HFFc6 (cell line): Measurements from ENCODE around the gene PWWP2A. TPM values are rescaled to one million over a fixed set of nuclear protein-coding genes. Genes with fewer than 3 reads are reported as not detected.

Experiments used
- DNase-seq: peaks from one replicate; pipeline ENCODE4 v3.0.0-alpha.2; 2018
- H3K27ac Mint-ChIP-seq: 2 replicates; pipeline ENCODE4 v1.8.0; 2020; ENCODE audit warnings: mild to moderate bottlenecking, mixed read lengths
- H3K27me3 Mint-ChIP-seq: 2 replicates; pipeline ENCODE4 v1.8.0; 2021; ENCODE audit warnings: mild to moderate bottlenecking, moderate library complexity, mixed read lengths; ENCODE audit not compliant: insufficient read depth
- H3K36me3 Mint-ChIP-seq: 2 replicates; pipeline ENCODE4 v1.8.0; 2021; ENCODE audit warnings: low read depth, mixed read lengths
- H3K4me1 Mint-ChIP-seq: 2 replicates; pipeline ENCODE4 v1.8.0; 2020; ENCODE audit warnings: low read depth, mixed read lengths
- H3K4me3 Mint-ChIP-seq: 2 replicates; pipeline ENCODE4 v1.8.0; 2020; ENCODE audit warnings: mild to moderate bottlenecking, moderate library complexity, mixed read lengths
- H3K9me3 Mint-ChIP-seq: 2 replicates; pipeline ENCODE4 v1.8.0; 2020; ENCODE audit warnings: mild to moderate bottlenecking, mixed read lengths
- total RNA-seq, 6 experiments: library from RNA; stranded (reverse); fragmentation: NEBNext Ultra II Directional; extraction: Animal tissue kit (Norgen Biotek cat#: 25700); gene quantifications; 2 replicates in 1 of 6; 3 replicates in 5 of 6; pipeline ENCODE4 v1.2.3, GENCODE V29; 2021
- TF ChIP-seq, protein P1 (sequence below): fragments of 200-600 bp; sonication (generic); IDR thresholded peaks from 2 replicates; pipeline ENCODE4 v1.5.0; 2021; ENCODE audit warnings: antibody characterized with exemption, mild to moderate bottlenecking

Gene PWWP2A
- total RNA-seq, 6 experiments from 2014 or later, result 11.3 to 12.7 (median 12.3) TPM

DNA sequence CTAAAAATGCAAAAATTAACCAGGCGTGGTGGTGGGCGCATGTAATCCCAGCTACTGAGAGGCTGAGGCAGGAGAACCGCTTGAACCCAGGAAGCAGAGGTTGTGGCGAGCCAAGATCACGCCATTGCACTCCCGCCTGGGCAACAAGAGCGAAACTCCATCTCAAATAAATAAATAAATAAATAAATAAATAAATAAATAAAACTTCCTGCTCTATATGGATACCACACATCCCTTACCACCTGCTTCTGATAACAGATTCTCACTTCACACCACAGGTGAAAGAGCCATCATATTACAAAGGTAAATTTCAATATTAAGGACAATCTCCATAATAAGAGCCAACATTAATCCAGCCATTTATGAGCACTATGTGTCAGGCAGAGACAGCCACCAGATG lies 9.4 kb upstream of the PWWP2A start:
- TF ChIP-seq, protein P1, sequence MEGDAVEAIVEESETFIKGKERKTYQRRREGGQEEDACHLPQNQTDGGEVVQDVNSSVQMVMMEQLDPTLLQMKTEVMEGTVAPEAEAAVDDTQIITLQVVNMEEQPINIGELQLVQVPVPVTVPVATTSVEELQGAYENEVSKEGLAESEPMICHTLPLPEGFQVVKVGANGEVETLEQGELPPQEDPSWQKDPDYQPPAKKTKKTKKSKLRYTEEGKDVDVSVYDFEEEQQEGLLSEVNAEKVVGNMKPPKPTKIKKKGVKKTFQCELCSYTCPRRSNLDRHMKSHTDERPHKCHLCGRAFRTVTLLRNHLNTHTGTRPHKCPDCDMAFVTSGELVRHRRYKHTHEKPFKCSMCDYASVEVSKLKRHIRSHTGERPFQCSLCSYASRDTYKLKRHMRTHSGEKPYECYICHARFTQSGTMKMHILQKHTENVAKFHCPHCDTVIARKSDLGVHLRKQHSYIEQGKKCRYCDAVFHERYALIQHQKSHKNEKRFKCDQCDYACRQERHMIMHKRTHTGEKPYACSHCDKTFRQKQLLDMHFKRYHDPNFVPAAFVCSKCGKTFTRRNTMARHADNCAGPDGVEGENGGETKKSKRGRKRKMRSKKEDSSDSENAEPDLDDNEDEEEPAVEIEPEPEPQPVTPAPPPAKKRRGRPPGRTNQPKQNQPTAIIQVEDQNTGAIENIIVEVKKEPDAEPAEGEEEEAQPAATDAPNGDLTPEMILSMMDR, result no peak
- DNase-seq, result no peak
- Mint-ChIP-seq H3K27ac (no peak overlapping the region), H3K27me3 (peaks cover 2% of the 10 kb centered on the region), H3K4me3 (no peak overlapping the region), H3K36me3 (no peaks in the 10 kb centered on the region), H3K4me1 (peaks cover 9% of the 10 kb centered on the region; the same call in 1 of the 2 replicates), H3K9me3 (no peaks in the 10 kb centered on the region)

DNA sequence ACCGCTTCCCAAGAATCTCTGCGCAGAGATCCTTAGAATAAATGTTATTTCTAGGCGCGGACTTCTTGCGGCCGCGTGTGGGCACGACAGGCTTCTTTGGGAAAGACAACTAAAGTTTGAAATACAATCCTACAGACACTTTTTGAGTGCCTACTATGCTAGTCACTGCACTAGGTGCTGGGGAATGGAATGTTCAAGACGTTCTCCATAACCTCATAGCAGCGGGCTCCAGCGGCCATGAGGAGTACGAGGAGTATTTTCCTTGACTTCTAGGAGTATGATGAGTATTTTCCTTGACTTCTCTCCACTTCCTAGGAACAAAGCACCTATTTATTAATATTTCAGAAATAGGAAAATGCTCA lies 636 bp upstream of the PWWP2A start:
- no peak overlapping the region for H3K27ac Mint-ChIP-seq

DNA sequence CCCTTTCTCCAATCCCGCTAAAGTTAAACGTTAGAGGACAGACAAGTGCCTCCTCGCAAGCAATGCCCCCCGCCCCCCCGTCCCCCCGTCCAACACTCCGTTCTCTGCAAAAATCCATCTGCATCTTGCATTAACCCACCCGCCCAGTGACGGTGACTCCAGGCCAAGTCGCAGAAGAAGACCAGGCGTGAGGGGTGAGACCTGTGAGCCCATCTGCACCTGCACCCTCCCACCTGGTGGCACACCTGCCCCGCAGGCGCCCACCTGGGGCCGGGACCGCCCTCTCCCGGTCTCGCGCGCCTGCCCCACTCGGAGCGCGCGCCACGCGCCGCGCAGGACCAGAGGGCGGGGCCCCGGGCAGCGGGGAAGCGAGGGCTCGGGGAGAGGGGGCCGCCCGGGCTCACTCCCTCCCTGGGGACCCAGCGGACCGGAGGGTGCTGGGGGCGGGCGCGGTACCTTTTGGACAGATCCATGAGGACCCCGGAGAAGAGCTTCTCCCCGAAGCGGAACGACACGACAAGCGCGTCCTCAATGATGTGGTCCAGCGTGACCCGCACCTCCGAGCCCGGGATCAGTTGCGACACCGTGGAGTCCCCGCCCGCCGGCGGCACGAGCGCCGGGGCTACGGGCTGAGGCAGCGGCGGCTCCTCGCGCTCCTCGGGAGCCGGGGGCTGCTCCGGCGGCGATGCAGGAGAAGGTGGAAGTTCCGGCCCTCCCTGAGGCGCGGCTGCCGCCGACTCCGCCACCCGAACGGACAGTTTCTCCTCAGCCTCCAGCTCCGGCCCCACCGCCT lies 705 bp downstream of the PWWP2A start:
- peak overlapping the region; percentile 87 for H3K4me3 Mint-ChIP-seq
- TF ChIP-seq, protein P1, result 0 out of 2 replicates have a peak, but pooled peaks have one; percentile 38
- H3K36me3 Mint-ChIP-seq, result peaks cover 5% of the 10 kb centered on the region; the same call in 1 of the 2 replicates
- no peaks in the 10 kb centered on the region for H3K9me3 Mint-ChIP-seq
- peaks cover 2% of the 10 kb centered on the region; the same call in 1 of the 2 replicates for H3K27me3 Mint-ChIP-seq
- H3K4me1 Mint-ChIP-seq, result peaks cover 9% of the 10 kb centered on the region
- peak overlapping the region; percentile 69 for H3K27ac Mint-ChIP-seq
- peak; percentile 2 for DNase-seq

More for the DNA sequence above, 636 bp upstream of the PWWP2A start:
- Mint-ChIP-seq H3K27me3 (peaks cover 2% of the 10 kb centered on the region; the same call in 1 of the 2 replicates), H3K4me1 (peaks cover 9% of the 10 kb centered on the region), H3K9me3 (no peaks in the 10 kb centered on the region), H3K36me3 (peaks cover 5% of the 10 kb centered on the region; the same call in 1 of the 2 replicates), H3K4me3 (no peak overlapping the region)
- TF ChIP-seq, protein P1, result peak; percentile 31; the same call in 1 of the 2 replicates
- no peak for DNase-seq

DNA sequence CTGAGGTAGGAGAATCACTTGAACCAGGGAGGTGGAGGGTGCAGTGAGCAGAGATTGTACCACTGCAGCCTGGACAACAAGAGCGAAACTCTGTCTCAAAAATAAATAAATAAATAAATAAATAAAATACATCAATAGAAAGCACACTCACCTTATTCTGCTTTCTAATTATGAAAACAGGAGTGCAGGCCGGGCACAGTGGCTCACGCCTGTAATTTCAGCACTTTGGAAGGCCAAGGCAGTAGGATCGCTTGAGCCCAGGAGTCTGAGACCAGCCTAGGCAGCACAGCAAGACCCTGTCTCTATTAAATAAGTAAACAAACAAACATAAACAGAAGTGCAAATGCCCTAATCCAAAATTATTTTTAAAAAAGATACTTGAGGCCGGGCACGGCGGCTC lies 2.3 kb downstream of the PWWP2A start:
- TF ChIP-seq, protein P1, result no peak
- no peak overlapping the region for H3K27ac Mint-ChIP-seq
- no peaks in the 10 kb centered on the region for H3K9me3 Mint-ChIP-seq
- H3K36me3 Mint-ChIP-seq, result peaks cover 10% of the 10 kb centered on the region; the same call in 1 of the 2 replicates
- peaks cover 9% of the 10 kb centered on the region for H3K4me1 Mint-ChIP-seq
- DNase-seq, result no peak
- no peaks in the 10 kb centered on the region; the same call in 1 of the 2 replicates for H3K27me3 Mint-ChIP-seq
- no peak overlapping the region for H3K4me3 Mint-ChIP-seq

DNA sequence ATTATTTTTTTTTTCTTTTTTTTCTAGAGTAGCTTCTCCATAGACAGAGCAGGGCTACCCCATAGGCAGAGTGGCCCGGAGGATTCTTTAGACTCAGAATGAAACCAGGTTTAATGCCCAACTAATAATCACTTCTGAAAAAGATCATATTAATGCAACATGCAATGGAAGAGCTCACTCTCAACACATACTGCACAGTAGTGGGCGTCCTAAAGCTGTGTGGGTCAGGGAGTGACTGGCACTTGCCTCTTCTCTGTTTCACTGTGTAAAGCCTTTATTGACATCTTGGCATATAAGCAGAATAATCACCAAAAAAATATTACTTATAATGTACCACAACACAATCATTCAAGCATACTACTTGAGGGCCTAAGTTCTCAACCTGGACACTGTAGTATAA lies 11.1 kb downstream of the PWWP2A start:
- TF ChIP-seq, protein P1, result no peak
- H3K36me3 Mint-ChIP-seq, result peaks cover 9% of the 10 kb centered on the region; the same call in 1 of the 2 replicates

More for the DNA sequence above, 11.1 kb downstream of the PWWP2A start:
- no peak overlapping the region for H3K4me3 Mint-ChIP-seq
- H3K27me3 Mint-ChIP-seq, result no peaks in the 10 kb centered on the region
- 0 out of 2 replicates have a peak, but pooled peaks cover 8% of the 10 kb centered on the region for H3K4me1 Mint-ChIP-seq
- H3K9me3 Mint-ChIP-seq, result no peaks in the 10 kb centered on the region
- no peak overlapping the region for H3K27ac Mint-ChIP-seq
- DNase-seq, result no peak
